GM23338 (cell line): Measurements from ENCODE around the gene LDB3. TPM values are rescaled to one million over a fixed set of nuclear protein-coding genes. Genes with fewer than 3 reads are reported as not detected.

Experiments used
- ATAC-seq: fragments of 200-7000 bp; cut with Tn5 transposase; 3 replicates; pipeline ENCODE4 v1.9.1; 2020
- DNase-seq: peaks from one replicate; pipeline ENCODE4 v3.0.0-alpha.2; 2015; ENCODE audit warnings: low spot score
- H2AFZ ChIP-seq: fragments of 200-600 bp; sonication (generic); 2 replicates; pipeline ENCODE4 v1.8.0; 2016; ENCODE audit warnings: antibody characterized with exemption, mild to moderate bottlenecking, moderate library complexity
- H3F3A ChIP-seq: fragments of 200-600 bp; sonication (generic); replicated peaks from 2 replicates; pipeline ENCODE4 v1.8.0; 2017; ENCODE audit warnings: antibody characterized with exemption, mixed run types, low read depth
- H3K27ac ChIP-seq: fragments of 200-600 bp; sonication (generic); 2 replicates; pipeline ENCODE4 v1.6.1; 2016; ENCODE audit warnings: low read depth
- H3K27me3 ChIP-seq: fragments of 200-600 bp; sonication (generic); 2 replicates; pipeline ENCODE4 v1.8.0; 2016; ENCODE audit warnings: mild to moderate bottlenecking, mixed run types, moderate library complexity; ENCODE audit not compliant: insufficient read depth
- H3K36me3 ChIP-seq: fragments of 200-600 bp; sonication (generic); 2 replicates; pipeline ENCODE4 v1.8.0; 2016; ENCODE audit warnings: mild to moderate bottlenecking; ENCODE audit not compliant: insufficient read depth
- H3K4me1 ChIP-seq: fragments of 200-600 bp; sonication (generic); 2 replicates; pipeline ENCODE4 v1.8.0; 2016; ENCODE audit warnings: mild to moderate bottlenecking, moderate library complexity; ENCODE audit not compliant: insufficient read depth
- H3K4me2 ChIP-seq: fragments of 200-600 bp; sonication (generic); 2 replicates; pipeline ENCODE4 v1.7.1; 2017; ENCODE audit warnings: mixed run types
- H3K4me3 ChIP-seq: fragments of 200-600 bp; sonication (generic); 2 replicates; pipeline ENCODE4 v1.6.1; 2016; ENCODE audit warnings: mixed run types
- H3K79me2 ChIP-seq: fragments of 200-600 bp; sonication (generic); replicated peaks from 2 replicates; pipeline ENCODE4 v1.8.0; 2017; ENCODE audit warnings: mild to moderate bottlenecking; ENCODE audit not compliant: insufficient read depth
- H3K9me2 ChIP-seq: fragments of 200-600 bp; sonication (generic); 2 replicates; pipeline ENCODE4 v1.8.0; 2017; ENCODE audit not compliant: insufficient read depth
- H4K20me1 ChIP-seq: fragments of 200-600 bp; sonication (generic); replicated peaks from 2 replicates; pipeline ENCODE4 v1.8.0; 2017; ENCODE audit warnings: mild to moderate bottlenecking; ENCODE audit not compliant: insufficient read depth
- H3K27ac Mint-ChIP-seq: 2 replicates; pipeline ENCODE4 v1.8.0; 2020; ENCODE audit warnings: inconsistent platforms, mild to moderate bottlenecking, moderate library complexity, mixed read lengths
- H3K27me3 Mint-ChIP-seq: 3 replicates; pipeline ENCODE4 v1.8.0; 2022; ENCODE audit warnings: low read depth, mild to moderate bottlenecking, moderate library complexity, mixed read lengths, inconsistent platforms; ENCODE audit not compliant: insufficient read depth, poor library complexity
- H3K36me3 Mint-ChIP-seq: 3 replicates; pipeline ENCODE4 v1.8.0; 2021; ENCODE audit warnings: low read depth, mild to moderate bottlenecking, inconsistent platforms, moderate library complexity, mixed read lengths
- H3K4me1 Mint-ChIP-seq: 3 replicates; pipeline ENCODE4 v1.8.0; 2020; ENCODE audit warnings: mild to moderate bottlenecking, inconsistent platforms, mixed read lengths
- H3K4me3 Mint-ChIP-seq: 3 replicates; pipeline ENCODE4 v1.8.0; 2021; ENCODE audit warnings: moderate library complexity, mild to moderate bottlenecking, inconsistent platforms, mixed read lengths
- H3K9me3 Mint-ChIP-seq: 3 replicates; pipeline ENCODE4 v1.8.0; 2020; ENCODE audit warnings: moderate library complexity, mild to moderate bottlenecking, inconsistent platforms, mixed read lengths
- CREB1 ChIP-seq: fragments of 250-450 bp; sonication (Bioruptor Pico); IDR thresholded peaks from 2 replicates; pipeline ENCODE4 v1.5.0; 2020; ENCODE audit warnings: low read depth, mild to moderate bottlenecking, moderate library complexity
- ETS1 ChIP-seq: IDR thresholded peaks from 2 replicates; pipeline ENCODE4 v1.6.1; 2016; ENCODE audit warnings: antibody characterized with exemption
- EZH2phosphoT487 ChIP-seq: fragments of 200-600 bp; sonication (generic); IDR thresholded peaks from one replicate; pipeline ENCODE4 v1.8.1; 2018; ENCODE audit warnings: antibody characterized with exemption; ENCODE audit not compliant: unreplicated experiment
- JUNB ChIP-seq: IDR thresholded peaks from one replicate; pipeline ENCODE4 v1.6.1; 2016; ENCODE audit warnings: antibody characterized with exemption; ENCODE audit not compliant: unreplicated experiment
- NANOG ChIP-seq: IDR thresholded peaks from 2 replicates; pipeline ENCODE4 v1.6.1; 2016; ENCODE audit warnings: antibody characterized with exemption, borderline replicate concordance
- POLR2AphosphoS5 ChIP-seq: IDR thresholded peaks from 2 replicates; pipeline ENCODE4 v1.6.1; 2016; ENCODE audit warnings: antibody characterized with exemption, low read depth
- REST ChIP-seq: IDR thresholded peaks from one replicate; pipeline ENCODE4 v1.6.1; 2018; ENCODE audit warnings: antibody characterized with exemption; ENCODE audit not compliant: unreplicated experiment
- STAT1 ChIP-seq: IDR thresholded peaks from one replicate; pipeline ENCODE4 v1.6.1; 2016; ENCODE audit warnings: antibody characterized with exemption; ENCODE audit not compliant: unreplicated experiment
- ZNF114 ChIP-seq: fragments of 250-450 bp; sonication (Bioruptor Pico); IDR thresholded peaks from 2 replicates; pipeline ENCODE4 v1.5.0; 2020; ENCODE audit warnings: mild to moderate bottlenecking, moderate library complexity
- ZNF331 ChIP-seq: fragments of 250-450 bp; sonication (Bioruptor Pico); IDR thresholded peaks from 2 replicates; pipeline ENCODE4 v1.5.0; 2020; ENCODE audit warnings: low read depth, mild to moderate bottlenecking, moderate library complexity
- ZNF462 ChIP-seq: fragments of 250-450 bp; sonication (Bioruptor Pico); IDR thresholded peaks from 2 replicates; pipeline ENCODE4 v1.5.0; 2020; ENCODE audit warnings: mild to moderate bottlenecking, moderate library complexity
- polyA plus RNA-seq: library from polyadenylated mRNA; unstranded; fragments of >200 nt; fragmentation: Nextera tagmentation; extraction: Ambion mirVana; gene quantifications from 2 replicates; pipeline ENCODE4 v1.2.1, GENCODE V29; 2016
- total RNA-seq: library from RNA; depleted of rRNA; stranded (reverse); fragments of >200 nt; shearing (Covaris generic); gene quantifications from 2 replicates; pipeline ENCODE4 v1.2.3, GENCODE V29; 2014

The LDB3 gene
- total and polyA plus RNA-seq, 2 experiments from 2014 or later: 0.14 to 0.16 TPM

- Histone ChIP-seq H4K20me1 (no peaks in the 10 kb centered on the region), H3K4me2 (no peak overlapping the region), H3K79me2 (no peaks in the 10 kb centered on the region), H2AFZ (no peak overlapping the region), H3K36me3 (no peaks in the 10 kb centered on the region), H3F3A (no peaks in the 10 kb centered on the region), H3K4me3 (no peak overlapping the region), H3K27ac (no peak overlapping the region), H3K27me3 (no peaks in the 10 kb centered on the region), H3K4me1 (peaks cover 1% of the 10 kb centered on the region; the same call in 1 of the 2 replicates), H3K9me2 (no peaks in the 10 kb centered on the region)
- H3K27me3 Mint-ChIP-seq: peaks cover 11% of the 10 kb centered on the region
- H3K4me1 Mint-ChIP-seq: peaks cover 25% of the 10 kb centered on the region
- ATAC-seq (no peak), DNase-seq (no peak)
- H3K9me3 Mint-ChIP-seq: no peaks in the 10 kb centered on the region
- H3K4me3 Mint-ChIP-seq: no peak overlapping the region
- no peak overlapping the region for H3K27ac Mint-ChIP-seq
- H3K36me3 Mint-ChIP-seq: no peaks in the 10 kb centered on the region
- TF ChIP-seq ETS1 (no peak), ZNF462 (CRISPR knock-in tag) (no peak), ZNF114 (CRISPR knock-in tag) (no peak), CREB1 (CRISPR knock-in tag) (no peak), EZH2phosphoT487 (no peak), REST (no peak), NANOG (no peak), ZNF331 (CRISPR knock-in tag) (no peak), POLR2AphosphoS5 (no peak), STAT1 (no peak), JUNB (no peak)
These were observed 14.4 kb downstream of the LDB3 start for GRCh38 chr10:86682675-86683074.
